Limb (tissue), 2 donors: ENCODE measurements around the gene MTOR.

ENCODE experiments used
- DNase-seq, 2 donors: peaks; one replicate each; pipeline ENCODE4 v3.0.0-alpha.2; 2016; ENCODE audit errors: extremely low spot score in 2 of 2

The MTOR gene

DNA sequence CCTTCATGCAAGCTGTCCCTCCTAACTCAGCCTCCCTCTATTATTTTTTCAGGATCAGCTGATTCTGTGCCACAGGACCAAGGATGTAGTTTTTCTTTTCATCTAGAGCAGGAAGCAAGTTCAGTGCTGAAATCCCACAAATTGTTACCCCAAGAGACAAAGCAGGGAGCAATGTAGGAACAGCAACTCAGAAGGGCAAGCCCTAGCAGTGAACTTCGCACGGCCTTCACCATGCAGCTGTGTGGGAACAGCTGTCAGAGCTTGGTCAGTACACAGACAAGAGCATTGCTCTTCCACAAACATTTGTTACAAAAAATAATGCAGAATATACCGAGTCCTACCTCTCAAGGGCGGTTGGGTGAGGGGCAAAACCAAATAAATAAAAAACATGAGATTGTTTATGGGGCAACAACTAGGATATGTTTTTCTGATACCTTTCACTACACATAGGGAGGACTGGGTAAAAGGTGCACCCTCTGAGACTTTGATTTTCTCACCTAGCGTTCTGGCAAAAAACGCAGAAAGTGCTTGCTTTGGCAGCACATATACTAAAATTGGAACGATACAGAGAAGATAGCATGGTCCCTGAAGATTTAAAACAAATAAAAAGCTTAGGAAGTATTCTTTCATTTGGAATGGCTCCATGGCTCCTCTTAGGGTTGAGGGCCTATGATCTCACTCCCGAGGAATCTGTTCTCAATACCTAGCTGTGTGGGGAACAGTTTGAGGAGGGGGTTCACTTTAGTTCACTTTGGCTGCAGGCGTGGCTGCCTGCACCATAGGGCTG, 110.3 kb downstream of the MTOR start:
- no peak for DNase-seq

DNA sequence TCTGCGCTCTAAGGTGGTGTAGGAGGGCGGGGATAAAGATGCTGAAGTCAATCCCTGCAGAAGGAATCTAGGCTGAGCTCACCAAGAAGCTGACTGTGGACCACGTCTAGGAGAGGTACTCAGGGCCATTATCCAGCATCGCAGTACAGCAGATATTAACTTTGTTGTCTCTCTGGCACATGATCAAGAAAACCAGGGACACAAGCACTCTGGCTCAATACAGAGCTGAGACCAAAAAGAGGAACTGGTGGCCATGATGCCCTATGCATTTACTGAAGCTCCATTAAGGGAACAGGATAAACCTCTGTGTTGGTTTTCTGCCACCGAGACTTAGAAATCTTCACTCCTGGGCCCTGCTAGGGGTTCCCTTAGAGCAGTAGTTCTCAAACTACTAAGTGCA, 111.2 kb downstream of the MTOR start:
- DNase-seq, result no peak

DNA sequence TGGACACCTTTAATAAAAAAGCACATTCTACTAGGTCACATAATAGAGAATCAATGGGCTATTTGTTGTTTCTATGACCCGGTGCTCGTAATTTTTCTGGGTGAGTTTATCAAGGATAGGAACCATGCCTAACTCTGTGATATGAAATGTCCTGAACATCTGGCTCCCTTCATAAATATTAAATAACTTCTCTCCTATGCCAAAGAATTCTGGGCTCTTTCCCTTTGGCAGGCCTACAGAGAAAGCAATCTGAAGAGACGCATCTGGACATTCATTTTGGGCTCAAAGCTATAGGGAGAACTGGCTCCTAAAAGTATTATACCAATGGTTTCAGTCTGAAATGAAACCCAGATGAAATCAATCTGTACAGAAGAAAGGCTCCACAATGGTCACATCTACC, 112.0 kb downstream of the MTOR start:
- peak in 1 of 2 donors; percentile 76 for DNase-seq

DNA sequence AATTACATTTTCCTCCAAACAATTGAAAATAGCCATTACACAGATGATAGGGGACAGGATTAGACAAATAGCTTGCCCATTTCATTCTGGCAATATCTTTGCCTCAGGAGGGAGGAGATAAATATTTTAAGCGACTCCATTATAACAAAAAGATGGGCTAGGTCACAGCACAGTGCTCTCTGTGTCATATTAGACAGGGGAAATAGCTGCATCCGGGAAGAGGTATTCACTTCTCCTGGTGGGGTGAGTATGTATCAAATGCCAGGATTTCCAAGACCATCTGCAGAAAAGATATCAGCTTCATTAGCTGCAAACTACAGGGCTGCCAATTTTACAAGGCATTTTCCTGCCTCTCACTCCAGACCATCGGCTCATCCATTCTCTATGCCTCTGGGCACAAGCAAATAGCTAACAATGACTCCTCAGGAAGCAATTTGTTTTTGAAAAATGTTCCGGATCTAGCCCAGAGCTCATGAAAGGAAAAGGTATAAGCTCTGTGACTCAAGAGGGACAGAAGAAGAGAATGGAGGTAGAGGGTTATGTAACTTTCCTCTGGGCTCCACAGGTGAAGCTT, 115.1 kb downstream of the MTOR start:
- peak in 1 of 2 donors; percentile 7 for DNase-seq

DNA sequence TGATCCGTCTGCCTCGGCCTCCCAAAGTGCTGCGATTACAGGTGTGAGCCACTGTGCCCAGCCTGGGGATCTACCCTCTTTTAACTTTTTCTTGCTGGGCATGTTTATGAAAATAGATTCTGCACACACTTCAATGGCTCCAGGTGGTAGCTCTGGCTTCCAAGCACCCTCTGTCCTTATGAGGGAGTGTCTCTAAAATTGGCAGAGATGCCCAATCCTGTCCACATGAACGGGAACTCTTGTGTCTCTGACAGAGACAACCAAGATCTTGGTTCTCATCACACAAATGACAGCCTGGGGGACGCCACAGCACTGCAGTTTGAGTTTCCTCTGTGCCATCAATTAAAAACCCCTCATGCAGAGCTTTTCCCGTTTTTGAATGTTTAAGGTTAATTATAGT, 116.6 kb downstream of the MTOR start:
- no peak for DNase-seq

DNA sequence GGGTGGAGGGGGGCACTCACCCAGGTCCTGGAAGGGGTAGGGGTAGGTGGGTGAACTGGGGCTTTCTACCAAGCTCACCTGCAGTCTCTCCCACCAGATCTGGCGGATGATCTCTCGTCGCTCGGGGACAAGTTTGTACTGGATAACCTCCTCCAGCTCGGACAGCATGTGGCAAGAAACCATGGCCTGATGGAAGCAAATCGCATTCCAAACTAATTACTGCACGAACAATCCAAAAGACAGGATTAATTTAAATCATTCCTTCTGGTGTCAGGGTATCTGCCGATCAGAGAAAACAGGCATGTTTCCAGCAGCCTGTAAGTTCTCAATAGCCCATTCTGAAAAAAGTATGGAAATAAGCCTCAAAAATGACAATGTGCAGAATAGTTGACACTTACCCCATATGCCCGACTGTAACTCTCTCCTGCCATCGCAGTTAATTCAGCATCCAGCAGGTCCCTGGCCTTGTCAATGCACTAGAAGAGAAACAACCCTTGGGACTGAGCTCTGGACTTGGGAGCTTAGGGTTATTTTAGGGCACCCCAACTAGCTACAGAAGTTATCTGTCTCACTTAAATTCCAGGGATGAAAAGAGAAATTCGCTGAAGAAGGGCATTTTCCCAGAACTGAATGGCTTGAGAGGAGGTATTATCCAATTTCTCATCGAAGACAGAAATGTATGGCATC, 117.6 kb downstream of the MTOR start:
- DNase-seq, result no peak

DNA sequence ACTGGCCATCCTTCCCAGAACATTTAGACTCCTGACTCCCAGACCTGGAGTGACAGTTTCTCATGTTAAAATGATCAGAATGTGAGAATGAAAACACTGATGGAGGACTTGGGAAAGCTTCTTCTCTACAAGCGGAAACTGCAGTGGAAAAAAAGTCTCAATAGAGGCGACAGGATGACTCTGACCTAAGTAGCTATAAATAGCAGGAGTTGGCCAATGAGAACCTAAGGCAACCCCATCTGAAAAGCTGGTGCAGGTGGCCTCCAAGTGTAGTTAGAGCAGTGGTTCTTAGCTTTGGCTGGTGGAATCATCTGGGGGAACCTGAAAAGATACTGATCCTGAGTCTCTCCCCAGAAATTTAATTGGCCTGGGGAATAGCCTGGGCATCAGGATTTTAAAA, 118.4 kb downstream of the MTOR start:
- no peak for DNase-seq

DNA sequence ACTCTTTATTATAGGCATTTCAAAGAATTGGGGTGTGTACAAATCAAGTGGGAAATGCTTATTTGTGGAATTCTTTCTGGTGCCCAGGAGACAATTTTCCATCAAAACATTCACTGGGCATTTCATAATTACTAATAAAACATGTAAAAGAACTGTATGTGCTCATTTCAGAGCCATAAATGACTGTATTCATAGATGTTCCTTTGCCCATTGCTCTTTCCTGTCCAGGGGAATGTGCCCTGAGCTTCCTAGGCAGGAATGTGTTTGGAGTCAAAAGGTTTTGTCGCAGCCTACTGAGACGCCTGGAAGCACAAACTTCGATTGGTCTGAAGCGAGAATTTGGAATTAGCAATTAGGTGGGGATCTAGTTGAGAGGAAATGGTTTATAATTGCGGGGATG, 119.0 kb downstream of the MTOR start:
- no peak for DNase-seq

DNA sequence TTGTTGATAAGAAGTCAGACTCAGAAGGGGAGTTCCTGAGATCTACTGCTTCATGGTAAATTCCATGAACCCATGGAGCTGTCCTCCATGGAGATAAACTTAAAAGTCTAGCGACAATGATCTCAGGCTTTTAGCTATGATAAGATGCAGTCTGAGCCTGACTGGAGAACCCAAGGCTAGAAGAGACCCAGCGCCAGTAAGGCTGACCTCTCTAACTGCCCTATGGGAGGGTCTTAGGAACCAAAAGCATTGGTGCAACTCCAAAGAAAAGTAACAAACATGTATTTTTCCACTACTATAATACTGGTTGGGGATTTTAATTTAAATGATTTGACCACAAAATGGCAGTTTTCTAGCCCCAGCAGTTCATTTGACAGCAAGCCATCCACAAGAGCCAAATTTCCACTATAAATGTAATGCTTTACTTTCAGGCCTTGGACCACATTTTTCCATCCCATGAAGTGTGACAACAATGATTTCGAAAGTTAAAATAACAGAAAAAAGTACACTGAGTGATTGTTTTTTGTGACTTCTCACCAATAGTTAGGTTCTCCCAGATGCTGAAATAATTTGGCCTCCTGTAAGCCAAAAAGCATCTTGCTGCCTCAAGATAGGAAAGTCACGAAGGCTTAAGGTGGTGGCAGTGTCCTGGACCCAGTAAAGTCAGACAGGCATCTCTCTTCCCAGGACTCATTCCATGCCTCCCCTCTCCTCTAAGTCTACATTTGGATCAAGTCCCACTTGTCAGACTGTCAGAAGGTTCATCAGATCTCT, 119.5 kb downstream of the MTOR start:
- DNase-seq, result peak in 1 of 2 donors; percentile 29

DNA sequence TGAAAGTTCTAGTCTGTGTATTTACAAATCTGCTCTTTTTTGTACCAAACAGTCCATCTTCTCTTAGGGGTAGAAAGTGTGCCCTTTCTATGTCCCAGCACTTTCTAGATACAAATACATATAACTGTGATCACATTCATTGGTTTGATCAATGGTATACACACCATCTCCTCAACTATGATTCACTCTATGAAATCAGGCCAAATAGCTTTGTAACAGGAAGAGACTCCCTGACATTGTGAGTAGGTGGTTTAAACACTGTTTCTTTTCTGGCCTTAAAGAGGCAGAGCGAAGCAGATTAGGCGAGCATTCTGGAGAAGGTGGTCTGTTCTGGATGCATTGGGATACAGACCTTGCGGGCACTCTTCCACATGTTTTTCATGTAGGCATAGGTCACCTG, 123.4 kb downstream of the MTOR start:
- no peak for DNase-seq

DNA sequence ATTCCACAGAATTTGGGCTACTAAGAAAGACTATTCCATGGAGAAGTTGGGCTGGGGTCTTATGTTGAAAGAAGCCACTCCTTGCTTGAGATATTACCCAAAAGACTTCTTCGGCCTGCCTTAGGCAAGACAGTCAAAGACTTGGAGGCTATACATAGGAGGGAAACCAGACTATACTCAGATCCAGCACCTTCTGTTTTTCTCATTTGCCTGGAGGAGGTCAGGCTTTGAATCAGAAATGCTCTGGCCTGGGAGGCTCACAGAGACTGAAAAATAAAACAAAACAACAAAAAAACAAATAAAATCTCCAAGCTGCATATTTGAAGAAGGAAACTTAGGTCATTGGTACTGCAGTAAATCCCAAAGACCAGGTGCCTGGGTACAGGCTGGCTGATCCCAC, 124.3 kb downstream of the MTOR start:
- no peak for DNase-seq

DNA sequence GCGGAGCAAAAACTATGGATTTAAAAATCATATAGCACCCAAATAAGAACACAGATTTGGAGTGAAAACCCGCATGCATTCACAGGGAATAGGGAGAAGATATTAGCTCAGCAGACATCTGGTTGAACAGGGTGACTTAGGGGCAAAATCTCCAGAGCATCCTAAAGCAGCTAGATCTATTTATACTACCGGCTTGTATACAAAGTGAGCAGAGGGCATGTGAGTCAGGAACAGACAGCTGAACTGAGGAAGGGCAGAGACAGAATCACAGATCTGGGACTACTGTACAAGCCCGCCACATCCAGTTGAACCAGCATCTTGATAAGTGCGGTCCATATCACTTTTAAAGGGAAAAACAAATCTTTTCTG, 127.5 kb downstream of the MTOR start:
- no peak for DNase-seq

DNA sequence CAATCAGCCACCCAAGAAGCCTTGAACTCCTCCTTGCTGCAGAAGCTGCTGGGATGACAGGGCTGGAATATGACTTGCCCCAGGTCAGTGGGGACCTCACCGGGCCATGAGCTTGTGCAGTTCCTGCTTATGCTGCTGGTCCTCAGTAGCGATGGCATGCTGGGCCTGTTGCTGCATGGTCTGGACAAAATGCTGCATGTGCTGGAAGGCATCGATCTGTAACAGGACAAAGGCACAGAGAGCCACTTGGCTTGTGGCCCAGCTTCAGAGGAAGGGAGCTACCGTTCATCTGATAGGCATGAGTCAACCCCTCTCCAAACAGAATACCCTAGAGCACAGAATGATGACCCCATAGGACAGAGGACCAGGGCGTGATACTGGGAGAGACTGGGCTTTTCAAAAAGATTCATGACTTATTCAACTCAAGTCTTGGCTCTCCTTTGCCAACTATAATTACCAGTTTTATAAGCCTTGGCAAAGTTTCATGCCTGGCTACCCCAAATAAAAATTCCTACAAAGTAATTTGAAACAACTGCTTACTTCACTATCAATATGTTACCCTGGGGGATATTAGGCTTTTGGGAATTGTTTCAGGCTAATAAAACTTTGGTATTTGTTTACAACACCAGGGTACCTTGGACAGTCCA, 128.0 kb downstream of the MTOR start:
- DNase-seq, result no peak

DNA sequence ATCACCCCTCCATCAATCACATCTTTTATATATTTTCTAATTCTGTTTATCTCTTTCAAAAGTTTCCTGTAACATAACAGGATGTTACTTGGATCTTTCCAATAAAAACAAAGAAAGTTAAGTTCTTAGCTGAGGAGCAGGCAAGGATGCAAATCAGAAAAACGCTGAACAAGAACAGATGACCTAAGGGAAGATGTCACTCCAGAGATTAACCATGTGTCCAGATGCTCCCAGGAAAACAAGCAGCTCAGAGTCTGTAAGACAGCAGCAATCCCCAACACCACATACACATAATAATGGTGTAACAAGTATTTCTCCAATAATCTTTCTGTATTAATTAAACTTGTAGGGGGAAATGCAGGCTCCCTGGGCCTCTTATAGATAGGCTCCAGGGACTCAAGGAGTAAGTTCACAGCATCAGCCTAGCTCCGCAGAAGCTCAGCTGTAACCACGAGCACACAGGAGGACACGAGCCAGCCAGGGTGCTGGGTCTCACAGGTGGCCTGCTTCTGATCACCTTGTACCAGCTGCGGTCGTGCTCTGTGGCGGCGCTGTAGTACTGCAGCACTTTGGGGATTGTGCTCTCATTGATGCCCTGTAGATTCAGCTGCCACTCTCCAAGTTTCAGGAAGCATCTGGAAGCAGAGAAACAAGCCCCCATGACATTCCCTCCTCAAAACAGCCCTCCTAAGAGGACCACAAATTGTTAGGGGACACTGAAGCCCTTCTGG, 129.6 kb downstream of the MTOR start:
- DNase-seq, result no peak

DNA sequence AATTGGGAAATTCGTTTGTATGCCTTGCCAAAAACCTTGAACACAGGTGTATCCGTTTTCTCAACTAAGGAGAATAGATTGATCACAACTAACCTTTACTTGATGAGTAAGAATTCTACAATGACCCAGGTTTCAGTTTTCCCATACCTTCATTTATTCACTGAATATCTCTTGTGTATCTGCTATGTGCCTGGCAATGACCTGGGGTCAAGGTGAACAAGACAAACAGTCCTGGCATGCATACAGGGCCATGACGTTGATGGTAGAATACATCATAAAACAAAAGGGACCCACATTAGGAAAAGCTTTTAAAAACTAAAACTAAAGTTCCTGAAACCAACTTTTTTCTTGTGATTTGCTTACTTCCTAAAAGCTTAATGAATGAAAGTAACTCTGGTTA, 130.5 kb downstream of the MTOR start:
- no peak for DNase-seq

DNA sequence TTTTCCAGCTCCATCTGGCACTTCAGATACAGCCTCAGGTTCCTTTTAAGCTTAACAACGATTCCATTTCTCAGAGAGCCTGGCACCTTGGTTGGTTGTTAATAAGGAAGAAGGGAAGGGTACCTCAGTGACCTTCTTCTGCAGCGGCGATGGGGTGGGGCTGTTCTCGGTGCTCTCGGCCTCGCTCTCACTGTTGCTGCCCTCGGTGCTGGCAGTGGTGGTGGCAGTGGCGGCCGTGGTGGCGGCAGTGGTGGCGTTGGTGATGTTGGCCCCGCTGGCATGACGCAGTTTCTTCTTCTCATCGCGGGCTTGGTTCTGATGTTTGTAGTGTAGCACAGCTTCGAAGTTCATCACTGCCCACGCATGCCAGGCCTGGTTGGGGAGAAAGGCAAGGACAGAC, 131.9 kb downstream of the MTOR start:
- DNase-seq, result no peak

DNA sequence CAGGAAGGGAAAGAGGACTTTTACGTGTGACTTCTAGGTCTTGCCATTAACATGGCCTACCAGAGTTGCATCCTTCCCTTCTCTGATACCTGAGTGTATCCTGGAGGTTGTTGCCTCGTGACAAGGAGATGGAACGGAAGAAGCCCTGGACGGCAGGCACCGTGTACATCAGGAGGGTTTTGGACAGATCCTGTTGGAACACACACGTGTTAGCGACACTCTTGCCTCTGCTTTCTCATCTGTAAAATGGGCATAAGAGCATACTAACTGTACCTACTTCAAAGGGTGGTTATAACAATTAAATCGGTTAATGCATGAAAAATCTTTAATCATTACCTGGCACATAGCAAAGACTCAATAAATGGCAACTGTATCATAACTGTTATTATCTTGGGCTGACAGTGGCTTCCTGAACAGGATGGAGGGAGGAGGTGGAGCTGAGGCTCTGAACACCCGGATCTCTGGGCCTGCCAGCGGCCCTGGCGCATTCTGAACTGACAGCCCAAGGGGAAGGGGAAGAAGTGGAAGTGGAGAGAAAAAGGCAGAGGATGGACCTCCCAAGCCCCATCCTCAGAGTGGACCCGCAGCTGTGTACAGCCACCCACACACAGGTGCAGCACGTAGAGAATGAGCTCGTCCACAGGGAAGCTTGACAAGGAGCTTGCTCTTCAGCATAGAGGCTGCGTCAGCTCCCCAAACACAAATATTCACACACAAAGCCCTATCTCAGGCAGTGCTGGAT, 132.5 kb downstream of the MTOR start:
- no peak for DNase-seq

DNA sequence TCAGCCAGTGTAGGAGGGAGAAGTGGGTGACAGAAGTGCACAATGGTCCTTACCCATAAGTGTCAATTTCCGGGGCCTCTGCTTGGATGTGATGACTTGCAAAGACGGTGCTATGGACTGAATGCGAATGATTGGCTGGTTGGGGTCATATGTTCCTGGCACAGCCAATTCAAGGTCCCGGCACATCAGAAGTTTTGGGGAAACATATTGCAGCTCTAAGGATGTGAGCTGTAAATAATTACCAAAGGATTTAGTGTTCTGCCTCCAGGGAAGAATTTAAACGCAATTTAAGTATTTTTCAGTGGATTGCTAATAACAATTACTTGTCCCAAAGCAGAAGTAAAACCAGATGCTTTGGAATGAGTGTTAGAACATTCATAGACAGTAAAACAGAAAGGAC, 135.8 kb downstream of the MTOR start:
- no peak for DNase-seq

DNA sequence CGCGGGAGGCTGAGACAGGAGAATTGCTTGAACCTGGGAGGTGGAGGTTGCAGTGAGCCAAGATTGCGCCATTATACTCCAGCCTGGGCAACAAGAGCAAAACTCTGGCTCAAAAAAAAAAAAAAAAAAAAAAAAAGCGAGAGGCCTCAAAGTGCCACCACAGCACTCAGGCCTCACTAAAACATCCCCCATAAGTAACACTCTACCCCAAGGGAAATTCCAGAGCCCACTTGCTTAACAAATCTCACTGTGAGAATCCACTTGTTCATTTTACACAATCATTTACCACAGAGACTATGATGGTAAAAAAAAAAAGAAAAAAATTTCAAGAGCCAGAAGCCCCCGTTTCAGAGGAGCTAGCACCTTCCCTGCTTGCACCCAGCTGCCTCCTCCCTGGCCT, 136.4 kb downstream of the MTOR start:
- no peak for DNase-seq

DNA sequence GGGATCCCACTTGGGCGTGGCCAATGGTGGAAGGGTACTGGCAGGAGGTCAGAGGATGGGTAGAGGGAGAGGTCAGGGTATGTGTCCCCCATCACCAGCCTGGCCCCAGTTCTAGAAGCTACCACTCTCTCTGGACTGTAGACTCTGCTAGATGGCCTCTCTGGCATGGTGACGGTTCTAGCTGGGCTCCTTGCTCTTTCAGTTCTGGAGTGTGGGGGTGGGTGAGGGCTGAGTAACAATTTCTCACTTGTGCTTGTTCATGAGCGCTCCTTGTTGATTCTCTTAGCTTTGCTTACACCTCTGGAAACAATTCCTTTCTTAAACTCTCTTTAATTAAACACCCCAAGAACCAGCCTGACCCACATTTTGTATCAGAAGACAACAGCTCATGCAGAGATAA, 137.4 kb downstream of the MTOR start:
- no peak for DNase-seq
